HL-60 (cell line): ENCODE data around the gene ATP5MC3.

ENCODE experiments used
- CTCF ChIP-seq: IDR thresholded peaks from one replicate; pipeline ENCODE4 v1.5.1; 2011; ENCODE audit warnings: low read length, control low read depth, inconsistent platforms; ENCODE audit not compliant: insufficient read depth
- GABPA ChIP-seq: IDR thresholded peaks from 2 replicates; pipeline ENCODE4 v1.6.1; 2012; ENCODE audit warnings: low read depth
- POLR2AphosphoS5 ChIP-seq: IDR thresholded peaks from 2 replicates; pipeline ENCODE4 v1.6.1; 2012; ENCODE audit warnings: low read depth
- REST ChIP-seq: IDR thresholded peaks from 2 replicates; pipeline ENCODE4 v1.6.1; 2012; ENCODE audit warnings: low read depth; ENCODE audit not compliant: insufficient replicate concordance
- SPI1 ChIP-seq: IDR thresholded peaks from 2 replicates; pipeline ENCODE4 v1.6.1; 2012; ENCODE audit warnings: low read depth, mild to moderate bottlenecking, borderline replicate concordance

GRCh38 chr2:175181877-175182308, 383 bp upstream of the ATP5MC3 start:
- TF ChIP-seq CTCF = no peak
- TF ChIP-seq SPI1 = no peak
- no peak for TF ChIP-seq GABPA
- TF ChIP-seq REST = no peak
- no peak for TF ChIP-seq POLR2AphosphoS5
